HepG2 (cell line): ENCODE results near the gene ZNF687. TPM values are rescaled to one million over a fixed set of nuclear protein-coding genes. Genes with fewer than 3 reads are reported as not detected.

Experiments
- BCL6 ChIP-seq: IDR thresholded peaks from 2 replicates; pipeline ENCODE4 v1.6.1; 2016; ENCODE audit warnings: missing genetic modification reagents, missing compliant biosample characterization
- CEBPB ChIP-seq: IDR thresholded peaks from 2 replicates; pipeline ENCODE4 v1.6.1; 2011; ENCODE audit warnings: low read depth, low read length, improper control_type of control experiment, borderline replicate concordance
- EP300 ChIP-seq, 3 experiments: sonication (generic) in 1 of 3; formaldehyde crosslinking in 1 of 3; IDR thresholded peaks; 2 replicates each; pipeline versions ENCODE4 v1.5.1 to v1.6.1; 2011 to 2020; ENCODE audit warnings: low read depth in 2 of 3, low read length in 2 of 3, borderline replicate concordance in 1 of 3, improper control_type of control experiment in 1 of 3, mild to moderate bottlenecking in 1 of 3, missing genetic modification reagents in 1 of 3, moderate library complexity in 1 of 3
- GABPA ChIP-seq, 2 experiments: IDR thresholded peaks; 2 replicates each; pipeline ENCODE4 v1.6.1; 2011 to 2016; ENCODE audit warnings: low read depth in 2 of 2, low read length in 1 of 2, missing biosample characterization in 1 of 2, missing genetic modification characterization in 1 of 2
- HMG20B ChIP-seq: conservative IDR thresholded peaks from 2 replicates; pipeline ENCODE4 v1.6.1; 2016; ENCODE audit warnings: missing genetic modification reagents, missing compliant biosample characterization
- IRF9 ChIP-seq: sonication (generic); formaldehyde crosslinking; IDR thresholded peaks from 2 replicates; pipeline ENCODE4 v1.8.0; 2022; ENCODE audit warnings: missing genetic modification reagents, mild to moderate bottlenecking, borderline replicate concordance
- MED13 ChIP-seq: sonication (generic); formaldehyde crosslinking; IDR thresholded peaks from 2 replicates; pipeline ENCODE4 v1.5.0; 2020; ENCODE audit warnings: missing genetic modification reagents
- NR2F6 ChIP-seq, 2 experiments: IDR thresholded peaks; 2 replicates each; pipeline ENCODE4 v1.6.1; 2016; ENCODE audit warnings: antibody characterized with exemption in 1 of 2, mild to moderate bottlenecking in 1 of 2
- RXRB ChIP-seq: IDR thresholded peaks from 2 replicates; pipeline ENCODE4 v1.6.1; 2016; ENCODE audit warnings: borderline replicate concordance, missing genetic modification reagents, missing compliant biosample characterization
- SOX6 ChIP-seq, 2 experiments: fragments of 450-650 bp in 1 of 2; sonication (generic) in 1 of 2; formaldehyde crosslinking in 1 of 2; IDR thresholded peaks; 2 replicates each; pipeline versions ENCODE4 v1.4.0 to v1.6.1; 2017 to 2020; ENCODE audit warnings: antibody characterized with exemption in 1 of 2, mild to moderate bottlenecking in 1 of 2, missing genetic modification reagents in 1 of 2
- SP1 ChIP-seq, 2 experiments: fragments of 450-650 bp in 1 of 2; sonication (generic) in 1 of 2; formaldehyde crosslinking in 1 of 2; IDR thresholded peaks; 2 replicates each; pipeline versions ENCODE4 v1.4.0 to v1.6.1; 2016 to 2020; ENCODE audit warnings: missing genetic modification reagents in 1 of 2
- TCF7 ChIP-seq: sonication (generic); IDR thresholded peaks from 2 replicates; pipeline ENCODE4 v1.6.1; 2016; ENCODE audit warnings: antibody characterized with exemption, low read depth
- TEAD3 ChIP-seq: optimal IDR thresholded peaks from 2 replicates; pipeline ENCODE3; 2016; ENCODE audit warnings: borderline replicate concordance
- ZFX ChIP-seq: sonication (generic); formaldehyde crosslinking; IDR thresholded peaks from 2 replicates; pipeline ENCODE4 v1.4.0; 2020; ENCODE audit warnings: mild to moderate bottlenecking, low read depth, missing genetic modification reagents, moderate library complexity
- ZKSCAN8 ChIP-seq: IDR thresholded peaks from 2 replicates; pipeline ENCODE4 v1.6.1; 2016; ENCODE audit warnings: borderline replicate concordance, missing genetic modification reagents, missing compliant biosample characterization
- ZNF549 ChIP-seq: sonication (generic); formaldehyde crosslinking; IDR thresholded peaks from 2 replicates; pipeline ENCODE4 v1.5.0; 2020; ENCODE audit warnings: missing genetic modification reagents
- ZNF614 ChIP-seq: IDR thresholded peaks from 2 replicates; pipeline ENCODE4 v1.6.1; 2018; ENCODE audit warnings: missing biosample characterization, missing genetic modification reagents, inconsistent platforms, borderline replicate concordance
- polyA plus RNA-seq, 8 experiments: library from polyadenylated mRNA; depleted of rRNA in 3 of 8; stranded (reverse) in 7 of 8; unstranded in 1 of 8; fragments of >200 nt; fragmentation: Illumina TruSeq in 4 of 8; extraction: Trizol in 4 of 8; gene quantifications; 2 replicates each; pipeline versions ENCODE4 v1.2.1 to v1.2.3, GENCODE V29; 2011 to 2016; ENCODE audit warnings: low read depth in 4 of 8, missing spikeins in 1 of 8, mixed read lengths in 1 of 8; ENCODE audit not compliant: insufficient read depth in 1 of 8
- total RNA-seq, 5 experiments: library from RNA; depleted of rRNA; stranded (reverse); fragments of >200 nt; fragmentation: Illumina TruSeq; extraction: Trizol; gene quantifications; 2 replicates each; pipeline ENCODE4 v1.2.3, GENCODE V29; 2016; ENCODE audit warnings: low read depth in 1 of 5
- TF ChIP-seq, protein P1 (sequence below): IDR thresholded peaks from 2 replicates; pipeline ENCODE4 v1.6.1; 2012; ENCODE audit warnings: inconsistent platforms
- TF ChIP-seq, protein P2 (sequence below): sonication (generic); formaldehyde crosslinking; IDR thresholded peaks from 2 replicates; pipeline ENCODE4 v1.4.0; 2020; ENCODE audit warnings: missing genetic modification reagents
- TF ChIP-seq, protein P3 (sequence below): sonication (generic); formaldehyde crosslinking; conservative IDR thresholded peaks from 2 replicates; pipeline ENCODE4 v1.5.0; 2020; ENCODE audit warnings: missing genetic modification reagents
- TF ChIP-seq, protein P4 (sequence below): sonication (generic); formaldehyde crosslinking; IDR thresholded peaks from 2 replicates; pipeline ENCODE4 v1.4.0; 2020; ENCODE audit warnings: missing genetic modification reagents, borderline replicate concordance

ZNF687 gene
- total and polyA plus RNA-seq, 2 of the 13 experiments (the other 11 are each of a cell fraction or from before 2014, with no cell fraction given): 14.1 to 16.5 TPM

GRCh38 chr1:151265446-151266236, 16.5 kb upstream of the ZNF687 start (continued):
- no peak for TF ChIP-seq ZKSCAN8 (CRISPR knock-in tag)
- TF ChIP-seq RXRB (CRISPR knock-in tag): 0 out of 2 replicates have a peak, but pooled peaks have one; percentile 42
- TF ChIP-seq NR2F6 (IDR thresholded peaks at IDR 0.05): no peak
- peak; percentile 72 for TF ChIP-seq NR2F6 (CRISPR knock-in tag; IDR thresholded peaks at IDR 0.05)
- TF ChIP-seq BCL6 (CRISPR knock-in tag): 0 out of 2 replicates have a peak, but pooled peaks have one; percentile 7
- TF ChIP-seq, protein P1, sequence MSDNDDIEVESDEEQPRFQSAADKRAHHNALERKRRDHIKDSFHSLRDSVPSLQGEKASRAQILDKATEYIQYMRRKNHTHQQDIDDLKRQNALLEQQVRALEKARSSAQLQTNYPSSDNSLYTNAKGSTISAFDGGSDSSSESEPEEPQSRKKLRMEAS: peak; percentile 30; the same call in 1 of the 2 replicates
- no peak for TF ChIP-seq GABPA (IDR thresholded peaks at IDR 0.05; ENCODE audit: low read depth, low read length)
- 0 out of 2 replicates have a peak, but pooled peaks have one; percentile 33 for TF ChIP-seq GABPA (CRISPR knock-in tag; IDR thresholded peaks at IDR 0.05; ENCODE audit: low read depth)
- TF ChIP-seq ZNF549: no peak
- no peak for TF ChIP-seq CEBPB
- TF ChIP-seq TEAD3 (CRISPR knock-in tag): peak; percentile 8
- no peak for TF ChIP-seq SOX6 (IDR thresholded peaks at IDR 0.05)
- peak; percentile 82 for TF ChIP-seq SOX6 (CRISPR knock-in tag; IDR thresholded peaks at IDR 0.05)
- TF ChIP-seq HMG20B (CRISPR knock-in tag): no peak
- 0 out of 2 replicates have a peak, but pooled peaks have one; percentile 19 for TF ChIP-seq ZFX (CRISPR knock-in tag)
- TF ChIP-seq ZNF614 (CRISPR knock-in tag): no peak
- TF ChIP-seq TCF7: peak; percentile 74; the same call in 1 of the 2 replicates
- TF ChIP-seq, protein P2, sequence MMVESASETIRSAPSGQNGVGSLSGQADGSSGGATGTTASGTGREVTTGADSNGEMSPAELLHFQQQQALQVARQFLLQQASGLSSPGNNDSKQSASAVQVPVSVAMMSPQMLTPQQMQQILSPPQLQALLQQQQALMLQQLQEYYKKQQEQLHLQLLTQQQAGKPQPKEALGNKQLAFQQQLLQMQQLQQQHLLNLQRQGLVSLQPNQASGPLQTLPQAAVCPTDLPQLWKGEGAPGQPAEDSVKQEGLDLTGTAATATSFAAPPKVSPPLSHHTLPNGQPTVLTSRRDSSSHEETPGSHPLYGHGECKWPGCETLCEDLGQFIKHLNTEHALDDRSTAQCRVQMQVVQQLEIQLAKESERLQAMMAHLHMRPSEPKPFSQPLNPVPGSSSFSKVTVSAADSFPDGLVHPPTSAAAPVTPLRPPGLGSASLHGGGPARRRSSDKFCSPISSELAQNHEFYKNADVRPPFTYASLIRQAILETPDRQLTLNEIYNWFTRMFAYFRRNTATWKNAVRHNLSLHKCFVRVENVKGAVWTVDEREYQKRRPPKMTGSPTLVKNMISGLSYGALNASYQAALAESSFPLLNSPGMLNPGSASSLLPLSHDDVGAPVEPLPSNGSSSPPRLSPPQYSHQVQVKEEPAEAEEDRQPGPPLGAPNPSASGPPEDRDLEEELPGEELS: peak; percentile 38; the same call in 1 of the 2 replicates
- TF ChIP-seq SP1 (IDR thresholded peaks at IDR 0.05): no peak
- TF ChIP-seq SP1 (CRISPR knock-in tag; IDR thresholded peaks at IDR 0.05): no peak
- TF ChIP-seq EP300 (IDR thresholded peaks at IDR 0.05; ENCODE audit: low read depth in 2 of 2, low read length in 2 of 2): peak in 1 of 2 experiments; percentile 29; a peak in 1 of 4 replicates
- TF ChIP-seq EP300 (CRISPR knock-in tag; IDR thresholded peaks at IDR 0.05; ENCODE audit: borderline replicate concordance): no peak
- TF ChIP-seq MED13 (CRISPR knock-in tag): no peak
- TF ChIP-seq IRF9 (CRISPR knock-in tag): no peak
- TF ChIP-seq, protein P3, sequence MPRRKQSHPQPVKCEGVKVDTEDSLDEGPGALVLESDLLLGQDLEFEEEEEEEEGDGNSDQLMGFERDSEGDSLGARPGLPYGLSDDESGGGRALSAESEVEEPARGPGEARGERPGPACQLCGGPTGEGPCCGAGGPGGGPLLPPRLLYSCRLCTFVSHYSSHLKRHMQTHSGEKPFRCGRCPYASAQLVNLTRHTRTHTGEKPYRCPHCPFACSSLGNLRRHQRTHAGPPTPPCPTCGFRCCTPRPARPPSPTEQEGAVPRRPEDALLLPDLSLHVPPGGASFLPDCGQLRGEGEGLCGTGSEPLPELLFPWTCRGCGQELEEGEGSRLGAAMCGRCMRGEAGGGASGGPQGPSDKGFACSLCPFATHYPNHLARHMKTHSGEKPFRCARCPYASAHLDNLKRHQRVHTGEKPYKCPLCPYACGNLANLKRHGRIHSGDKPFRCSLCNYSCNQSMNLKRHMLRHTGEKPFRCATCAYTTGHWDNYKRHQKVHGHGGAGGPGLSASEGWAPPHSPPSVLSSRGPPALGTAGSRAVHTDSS (CRISPR knock-in tag): no peak
- TF ChIP-seq, protein P4, sequence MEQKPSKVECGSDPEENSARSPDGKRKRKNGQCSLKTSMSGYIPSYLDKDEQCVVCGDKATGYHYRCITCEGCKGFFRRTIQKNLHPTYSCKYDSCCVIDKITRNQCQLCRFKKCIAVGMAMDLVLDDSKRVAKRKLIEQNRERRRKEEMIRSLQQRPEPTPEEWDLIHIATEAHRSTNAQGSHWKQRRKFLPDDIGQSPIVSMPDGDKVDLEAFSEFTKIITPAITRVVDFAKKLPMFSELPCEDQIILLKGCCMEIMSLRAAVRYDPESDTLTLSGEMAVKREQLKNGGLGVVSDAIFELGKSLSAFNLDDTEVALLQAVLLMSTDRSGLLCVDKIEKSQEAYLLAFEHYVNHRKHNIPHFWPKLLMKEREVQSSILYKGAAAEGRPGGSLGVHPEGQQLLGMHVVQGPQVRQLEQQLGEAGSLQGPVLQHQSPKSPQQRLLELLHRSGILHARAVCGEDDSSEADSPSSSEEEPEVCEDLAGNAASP: peak; percentile 37; the same call in 1 of the 2 replicates
